ENCODE results near the gene MAP9.

GRCh38 chr4:155336242-155336641 lies 40.5 kb downstream of the MAP9 start:
- no peak for TF ChIP-seq CTCF (conservative IDR thresholded peaks at IDR 0.05; ENCODE audit: low read depth, low read length)
- no peak for TF ChIP-seq EZH2 (IDR thresholded peaks at IDR 0.05; ENCODE audit: low read length, unreplicated experiment)
